Measurements from ENCODE around the gene GIPR.
"Not testable (repeated sequence)": the region's sequence is repeated elsewhere in the genome, so short reads cannot be mapped to it uniquely, and the experiment has no call there.

Gene GIPR

DNA sequence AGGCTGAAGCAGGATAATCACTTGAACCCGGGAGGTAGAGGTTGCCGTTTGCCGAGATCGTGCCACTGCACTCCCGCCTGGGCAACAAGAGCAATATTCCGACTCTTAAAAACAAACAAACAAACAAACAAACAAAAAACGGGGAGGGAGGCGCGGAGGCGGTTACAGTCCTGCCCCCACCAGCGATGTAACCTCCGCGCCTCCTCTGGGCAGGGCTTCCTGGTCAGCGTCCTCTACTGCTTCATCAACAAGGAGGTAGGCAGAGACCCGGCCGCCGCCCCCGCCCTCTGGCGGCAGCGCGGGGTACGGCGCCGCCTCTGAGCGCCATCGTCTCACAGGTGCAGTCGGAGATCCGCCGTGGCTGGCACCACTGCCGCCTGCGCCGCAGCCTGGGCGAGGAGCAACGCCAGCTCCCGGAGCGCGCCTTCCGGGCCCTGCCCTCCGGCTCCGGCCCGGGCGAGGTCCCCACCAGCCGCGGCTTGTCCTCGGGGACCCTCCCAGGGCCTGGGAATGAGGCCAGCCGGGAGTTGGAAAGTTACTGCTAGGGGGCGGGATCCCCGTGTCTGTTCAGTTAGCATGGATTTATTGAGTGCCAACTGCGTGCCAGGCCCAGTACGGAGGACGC is 13.5 kb downstream of the GIPR start:
- intact Hi-C loops (cut with DNase I), result loop anchor here (5.0 kb wide), 1 partner anchor 74 kb away; no protein-coding TSS in a partner anchor
- peak; percentile 78 to 94 (median 88) for DNase-seq

DNA sequence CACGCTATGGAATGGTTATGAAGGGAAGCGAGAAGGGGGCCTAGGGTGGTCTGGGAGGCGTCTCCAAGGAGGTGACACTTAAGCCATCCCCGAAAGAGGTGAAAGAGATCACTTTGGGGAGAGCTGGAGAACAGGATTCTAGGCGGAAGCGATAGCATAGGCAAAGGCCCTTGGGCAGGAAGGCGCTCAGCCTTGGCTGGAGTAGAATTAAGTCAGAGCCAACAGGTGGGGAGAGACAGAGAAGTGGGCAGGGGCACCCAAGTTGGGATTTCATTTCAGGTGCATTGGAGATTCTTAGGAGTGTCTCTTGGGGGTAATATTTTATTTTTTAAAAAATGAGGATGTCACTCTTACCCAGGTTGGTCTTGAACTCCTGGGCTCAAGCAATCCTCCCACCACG is 14.1 kb downstream of the GIPR start:
- DNase-seq, result no peak
- intact Hi-C loops (cut with DNase I), result loop anchor here (5.0 kb wide), 1 partner anchor 75 kb away; no protein-coding TSS in a partner anchor

DNA sequence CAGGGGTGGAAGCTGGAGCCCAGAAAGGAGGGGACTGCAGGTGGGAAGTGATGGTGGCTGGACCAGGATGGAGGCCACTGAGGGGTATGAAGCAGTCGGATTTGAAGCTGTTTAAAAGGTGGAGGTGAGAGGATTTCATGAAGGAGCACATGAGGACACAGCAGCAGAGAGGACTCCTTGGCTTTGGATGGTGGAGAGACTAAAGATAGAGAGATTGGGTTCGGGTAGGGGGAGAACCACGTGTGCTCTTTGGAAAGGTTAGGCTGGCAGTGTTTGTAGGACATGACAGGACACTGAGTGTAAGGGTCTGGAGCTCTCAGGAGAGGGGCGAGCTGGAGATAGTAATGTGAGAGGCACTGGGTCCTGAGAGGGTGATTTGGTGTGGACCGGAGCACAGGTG is 14.9 kb downstream of the GIPR start:
- DNase-seq, result no peak
- intact Hi-C loops (cut with DNase I), result loop anchor here (5.0 kb wide), 1 partner anchor 76 kb away; no protein-coding TSS in a partner anchor

DNA sequence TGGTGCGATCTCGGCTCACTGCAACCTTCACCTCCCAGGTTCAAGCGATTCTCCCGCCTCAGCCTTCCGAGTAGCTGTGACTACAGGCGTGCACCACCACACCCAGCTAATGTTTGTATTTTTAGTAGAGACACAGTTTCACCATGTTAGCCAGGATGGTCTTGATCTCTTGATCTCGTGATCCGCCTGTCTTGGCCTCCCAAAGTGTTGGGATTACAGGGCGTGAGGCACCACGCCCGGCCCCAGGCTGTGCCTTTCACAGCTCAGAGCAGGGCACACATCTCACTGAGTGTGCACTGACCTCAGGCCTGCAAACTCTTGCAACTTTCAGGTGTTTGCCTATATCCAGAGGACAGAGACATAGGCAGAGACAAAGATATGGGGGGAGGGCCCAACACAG is 17.0 kb downstream of the GIPR start:
- intact Hi-C loops (cut with DNase I); DNase-seq: not testable (repeated sequence)

DNA sequence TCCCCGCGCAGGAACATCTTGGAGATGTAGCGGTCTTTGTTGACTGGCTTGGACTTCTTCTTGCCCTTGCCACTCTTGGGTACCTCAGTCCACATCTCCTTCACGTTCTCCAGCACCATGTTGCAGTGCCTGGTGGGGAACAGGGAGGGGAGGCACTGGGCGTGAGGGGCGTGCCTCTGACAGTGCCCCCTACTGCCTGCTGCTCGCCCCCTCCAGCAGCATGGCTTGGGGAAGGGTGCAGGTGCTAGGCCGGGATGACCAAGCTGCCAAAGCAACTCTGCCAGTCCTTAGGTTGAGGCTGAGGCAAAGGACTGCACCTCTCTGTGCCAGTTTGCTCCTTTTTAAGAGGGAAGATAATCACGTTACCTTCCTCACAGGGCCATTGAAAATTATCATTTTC is 19.6 kb downstream of the GIPR start:
- DNase-seq, result no peak
- intact Hi-C loops (cut with DNase I), result no loop called here

DNA sequence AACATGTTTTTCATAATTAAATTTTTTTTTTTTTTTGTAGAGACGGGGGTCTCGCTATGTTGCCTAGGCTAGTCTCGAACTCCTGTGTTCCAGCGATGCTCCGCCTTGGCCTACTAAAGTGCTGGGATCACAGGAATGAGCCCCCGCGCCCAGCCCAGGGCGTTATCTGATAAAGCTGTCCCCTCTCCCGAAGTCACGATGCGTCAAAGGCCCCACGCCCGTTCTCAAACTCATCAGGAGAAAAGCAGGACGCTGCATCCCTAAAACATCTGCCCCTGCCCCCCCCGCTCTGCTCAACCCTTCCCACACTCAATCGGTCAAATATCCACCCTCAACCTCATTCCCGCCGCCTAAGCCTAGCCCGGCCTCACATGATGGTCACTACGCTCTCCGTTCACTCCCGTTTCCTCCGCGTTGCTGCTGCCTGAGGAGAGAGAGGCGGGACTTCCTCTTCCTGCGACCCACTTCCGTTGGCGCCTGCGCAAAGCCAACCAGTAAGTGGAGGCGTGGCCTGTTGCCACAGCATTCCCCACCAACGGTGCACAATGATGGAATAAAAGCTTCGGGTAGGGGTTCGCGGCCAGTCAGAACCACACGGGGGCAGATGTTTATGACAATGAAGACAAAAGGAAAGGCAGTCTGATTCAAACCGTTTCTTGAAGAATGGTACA is 23.6 kb downstream of the GIPR start, which contains the start of gene SNRPD2:
SNRPD2 (minus strand) TSS at position 438 of the 671 bp plus-strand sequence; CDS start at position 373, 65 bp downstream.
- peak; percentile 86 to 98 (median 94) for DNase-seq
- intact Hi-C loops (cut with DNase I), result loop anchor here (5.0 kb wide), 1 partner anchor 109 kb away; the partner anchor contains the start of gene OPA3

DNA sequence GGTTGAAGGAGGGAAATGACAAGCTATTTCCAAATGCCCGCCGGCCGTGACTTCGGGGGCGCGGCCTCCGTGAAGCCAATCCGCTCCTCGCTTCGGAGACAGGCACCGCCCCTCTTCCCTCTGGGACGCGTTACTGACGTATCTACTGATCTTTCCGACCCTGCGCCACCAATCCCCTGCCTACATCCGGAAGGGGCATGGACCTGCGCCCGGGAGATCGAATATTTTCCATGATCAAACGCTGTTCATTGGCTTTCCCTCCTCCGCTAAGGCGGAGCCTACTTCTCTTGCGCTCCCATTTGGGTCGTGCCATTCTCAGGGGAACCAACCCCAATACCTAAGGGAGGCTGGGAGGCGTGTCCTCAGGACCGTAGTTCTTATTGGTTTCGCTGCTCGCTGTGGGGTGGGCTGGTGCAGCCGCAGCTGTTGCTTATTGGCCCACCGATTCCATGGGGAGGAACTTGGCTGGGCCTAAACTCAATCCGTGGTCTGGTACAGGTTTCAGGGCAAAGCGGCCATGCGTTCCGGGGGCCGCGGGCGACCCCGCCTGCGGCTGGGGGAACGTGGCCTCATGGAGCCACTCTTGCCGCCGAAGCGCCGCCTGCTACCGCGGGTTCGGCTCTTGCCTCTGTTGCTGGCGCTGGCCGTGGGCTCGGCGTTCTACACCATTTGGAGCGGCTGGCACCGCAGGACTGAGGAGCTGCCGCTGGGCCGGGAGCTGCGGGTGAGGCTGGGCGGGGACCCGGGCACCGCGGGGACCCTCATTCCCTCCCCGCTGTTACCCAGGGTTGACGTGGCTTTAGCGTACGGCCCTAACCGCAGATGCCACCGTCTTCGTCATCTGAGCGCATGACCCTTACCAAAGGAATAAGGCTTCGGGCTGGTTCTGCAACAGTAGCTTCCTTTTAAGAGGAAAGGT is 24.4 kb downstream of the GIPR start, which contains the start of gene QPCTL:
QPCTL (plus strand) TSS at position 480 of the 919 bp plus-strand sequence; CDS start at position 518, 38 bp downstream.
- DNase-seq, result peak; percentile 90 to 100 (median 98)
- intact Hi-C loops (cut with DNase I), result loop anchor here (5.0 kb wide), 1 partner anchor 110 kb away; the partner anchor contains the start of gene OPA3

DNA sequence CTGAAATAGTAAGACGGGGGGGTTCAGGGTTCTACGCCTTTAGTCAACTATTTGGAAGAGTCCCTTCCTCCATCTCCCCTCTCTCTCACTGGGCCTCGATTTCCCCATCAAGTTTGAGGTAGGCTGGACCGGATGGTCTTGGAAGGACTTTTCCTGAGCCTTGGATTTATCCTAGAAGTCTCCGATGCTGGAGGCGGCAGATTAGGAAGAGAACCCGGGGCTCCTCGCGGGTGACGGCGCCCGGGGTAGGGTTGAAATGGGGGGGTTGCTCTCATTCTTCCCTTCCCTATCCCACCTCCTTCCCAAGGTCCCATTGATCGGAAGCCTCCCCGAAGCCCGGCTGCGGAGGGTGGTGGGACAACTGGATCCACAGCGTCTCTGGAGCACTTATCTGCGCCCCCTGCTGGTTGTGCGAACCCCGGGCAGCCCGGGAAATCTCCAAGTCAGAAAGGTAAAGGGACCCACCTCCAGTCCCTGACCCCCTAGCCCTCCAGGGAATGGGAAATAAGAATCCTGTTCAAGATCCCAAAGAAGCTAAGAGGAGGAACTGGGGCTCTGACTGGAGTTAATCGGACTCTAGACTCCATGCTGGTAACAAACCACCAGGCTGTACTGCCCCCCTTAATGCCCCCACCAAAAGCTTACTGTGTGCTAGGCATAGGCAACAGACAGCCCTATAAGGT is 25.2 kb downstream of the GIPR start:
- DNase-seq, result peak; percentile 67 to 91 (median 84)
- intact Hi-C loops (cut with DNase I), result loop anchor here (5.0 kb wide), 1 partner anchor 111 kb away; the partner anchor contains the start of gene OPA3

DNA sequence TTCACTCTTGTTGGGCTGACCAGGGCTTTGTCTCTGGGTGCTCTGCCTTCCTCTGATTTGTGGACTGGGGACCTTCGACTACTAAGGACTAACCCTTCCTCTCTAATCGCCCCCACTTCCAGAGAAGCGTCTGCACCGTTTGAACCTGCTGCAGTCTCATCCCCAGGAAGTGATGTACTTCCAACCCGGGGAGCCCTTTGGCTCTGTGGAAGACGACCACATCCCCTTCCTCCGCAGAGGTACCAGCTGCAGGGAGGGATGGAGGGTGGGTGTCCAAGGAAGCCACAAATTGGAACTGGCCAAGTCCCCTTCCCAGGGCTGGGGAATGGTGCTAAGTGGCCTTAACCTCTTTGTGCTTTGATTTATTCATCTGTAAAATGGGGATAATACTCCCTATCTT is 33.7 kb downstream of the GIPR start:
- intact Hi-C loops (cut with DNase I), result no loop called here
- no peak for DNase-seq

DNA sequence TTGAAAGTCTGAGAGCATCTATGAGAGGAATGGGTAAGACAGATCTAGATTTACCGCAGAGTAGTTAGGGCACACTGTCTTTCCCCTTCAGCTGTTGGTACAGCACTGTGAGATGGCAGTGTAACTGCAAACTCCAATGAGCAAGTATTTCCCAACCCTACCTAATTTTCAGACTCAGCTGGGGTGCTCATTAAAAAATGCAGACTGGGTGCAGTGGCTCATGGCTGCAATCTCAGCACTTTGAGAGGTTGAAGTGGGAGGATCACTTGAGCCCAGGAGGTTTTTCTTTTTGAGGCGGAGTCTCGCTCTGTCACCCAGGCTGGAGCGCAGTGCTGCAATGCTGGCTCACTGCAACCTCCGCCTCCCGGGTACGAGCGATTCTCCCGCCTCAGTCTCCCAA is 37.1 kb downstream of the GIPR start:
- DNase-seq, result no peak
- intact Hi-C loops (cut with DNase I), result no loop called here

DNA sequence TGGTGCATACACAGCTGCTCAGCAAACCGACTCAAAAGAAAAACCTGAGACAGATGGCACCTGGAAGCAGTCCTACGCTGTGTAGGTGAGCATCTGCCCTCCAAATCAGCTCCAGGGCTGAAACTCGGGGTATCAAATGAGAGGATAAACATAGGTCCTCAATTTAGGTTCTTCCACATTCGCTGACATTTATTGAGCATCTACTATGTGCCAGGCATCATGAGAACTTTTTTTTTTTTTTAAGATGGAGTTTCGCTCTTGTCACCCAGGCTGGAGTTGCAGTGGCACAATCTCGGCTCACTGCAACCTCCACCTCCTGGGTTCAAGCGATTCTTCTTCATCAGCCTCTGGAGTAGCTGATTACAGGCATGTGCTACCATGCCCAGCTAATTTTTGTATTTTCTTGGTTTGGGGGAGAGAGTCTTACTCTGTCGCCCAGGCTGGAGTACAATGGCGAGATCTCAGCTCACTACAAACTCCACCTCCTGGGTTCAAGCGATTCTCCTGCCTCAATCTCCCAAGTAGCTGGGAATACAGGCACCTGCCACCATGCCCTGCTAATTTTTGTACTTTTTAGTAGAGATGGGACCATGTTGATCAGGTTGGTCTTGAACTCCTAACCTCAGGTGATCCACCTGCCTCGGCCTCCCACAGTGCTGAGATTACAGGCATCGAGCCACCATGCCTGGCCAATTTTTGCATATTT is 37.8 kb downstream of the GIPR start:
- intact Hi-C loops (cut with DNase I), result no loop called here
- DNase-seq, result no peak

DNA sequence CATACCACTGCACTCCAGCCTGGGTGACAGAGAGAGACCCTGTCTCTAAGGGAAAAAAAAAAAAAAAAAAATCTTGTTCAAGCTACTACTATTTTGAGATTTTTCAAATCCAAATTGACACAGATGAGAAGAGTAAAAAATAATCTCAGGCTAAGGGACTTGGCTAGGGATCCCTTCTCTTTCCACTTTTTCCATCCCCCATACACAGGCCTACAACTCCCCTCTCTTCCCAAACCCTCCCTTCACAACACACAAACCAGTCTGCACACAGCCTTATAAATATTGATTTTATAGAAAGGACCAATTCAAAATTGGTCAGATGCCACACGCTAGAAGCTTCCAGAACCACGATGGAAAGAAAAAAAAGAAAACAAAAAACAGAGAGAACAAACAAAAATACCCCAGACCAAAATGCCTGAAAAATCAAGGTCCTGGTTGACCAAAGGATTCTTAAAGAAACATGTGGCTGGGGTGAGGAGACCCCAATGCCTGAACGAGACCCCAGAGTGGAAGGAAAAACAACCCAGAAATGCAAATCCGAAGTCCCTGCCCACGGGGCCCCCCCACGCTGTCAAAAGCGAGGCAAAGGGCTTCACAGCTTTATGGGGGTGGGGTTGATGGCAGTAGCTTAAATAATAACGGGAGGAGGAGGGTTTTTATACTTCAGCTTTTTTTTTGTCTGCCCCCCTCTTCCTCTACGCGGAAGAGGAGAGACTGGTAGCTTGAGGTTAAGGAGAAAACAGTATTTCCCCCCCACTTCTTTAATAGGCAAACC is 42.5 kb downstream of the GIPR start:
- DNase-seq, result peak in 21 of 42 donors; percentile 17 to 69 (median 48)
- intact Hi-C loops (cut with DNase I), result no loop called here

DNA sequence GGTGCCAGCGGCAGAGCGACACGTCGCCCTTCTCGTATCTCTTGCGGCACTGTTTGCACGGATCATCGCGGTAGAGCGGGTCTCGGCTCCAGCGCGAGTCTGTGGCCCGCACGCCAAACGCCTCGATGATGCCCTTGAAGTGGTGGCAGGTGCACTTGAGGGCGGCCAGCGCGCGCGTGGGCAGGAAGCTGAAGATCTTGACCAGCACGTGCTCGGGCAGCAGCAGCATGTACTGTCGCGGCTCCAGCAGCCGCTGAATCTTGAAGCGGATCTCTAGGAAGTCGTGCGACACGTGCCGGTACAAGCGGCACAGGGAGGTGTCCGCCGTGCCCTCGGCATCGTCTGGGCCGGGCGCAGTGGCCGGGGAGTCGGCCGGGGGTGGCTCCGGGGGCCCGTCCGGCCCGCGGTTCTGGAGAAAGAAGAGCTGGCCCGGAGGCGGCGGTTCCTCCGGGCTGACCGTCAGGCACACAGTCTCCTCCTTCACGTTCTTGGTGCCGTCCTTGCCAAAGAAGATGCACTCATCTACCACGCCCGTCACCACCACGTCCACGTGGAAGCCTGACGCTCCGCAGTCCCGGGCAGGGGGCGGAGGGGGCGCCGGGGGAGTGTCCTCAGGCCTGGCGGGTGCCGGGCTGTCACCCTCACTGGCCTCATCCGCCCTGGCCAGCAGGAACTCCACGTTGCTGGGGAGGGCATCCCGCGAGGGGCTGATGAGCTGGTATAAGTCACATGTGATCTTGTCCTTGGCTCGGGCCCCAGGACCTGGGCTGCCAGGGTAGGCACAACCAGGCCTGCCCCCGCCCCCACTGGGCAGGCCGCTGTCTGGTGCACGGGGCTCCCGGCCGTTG is 44.1 kb downstream of the GIPR start:
- DNase-seq, result no peak
- intact Hi-C loops (cut with DNase I), result no loop called here

DNA sequence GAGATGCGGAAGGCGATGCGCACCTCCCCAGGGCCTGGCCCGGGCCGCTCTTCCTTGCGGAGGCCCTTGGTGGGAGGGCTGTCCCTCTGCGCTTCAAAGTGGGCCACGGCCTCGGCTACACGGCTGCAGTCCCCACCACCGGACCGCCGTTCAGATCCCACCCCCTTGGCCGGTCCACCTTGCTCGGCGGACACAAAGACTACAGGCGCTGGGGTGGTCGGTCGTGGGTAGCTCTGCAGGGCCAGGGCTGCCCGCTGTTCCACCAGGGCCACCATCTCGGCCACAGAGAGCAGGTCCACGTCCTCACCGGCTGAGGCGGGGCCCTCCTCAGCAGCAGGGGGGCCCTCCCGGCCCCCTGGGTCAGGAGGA is 44.7 kb downstream of the GIPR start:
- intact Hi-C loops (cut with DNase I), result no loop called here

DNA sequence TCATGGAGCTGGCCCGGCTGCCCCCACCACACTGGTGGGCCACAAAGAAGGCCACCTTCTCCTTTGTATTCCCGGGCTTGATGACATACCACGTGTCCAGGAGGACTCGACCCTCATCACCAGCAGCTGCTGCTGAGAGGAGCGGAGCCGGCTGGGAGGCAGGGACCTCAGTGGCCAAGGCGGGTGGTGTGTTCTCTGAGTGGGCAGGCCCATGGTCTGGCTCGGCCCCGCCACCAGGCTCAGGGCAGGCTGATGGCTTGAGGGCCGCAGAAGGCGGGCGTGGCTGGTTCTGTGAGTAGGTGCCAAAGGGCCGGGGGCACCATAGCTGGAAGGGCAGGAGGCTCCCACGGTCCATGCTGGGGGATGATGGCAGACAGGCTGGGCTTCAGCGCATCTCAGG is 45.1 kb downstream of the GIPR start:
- intact Hi-C loops (cut with DNase I), result no loop called here
- no peak for DNase-seq

More for the DNA sequence above, 44.7 kb downstream of the GIPR start:
- DNase-seq, result no peak

DNA sequence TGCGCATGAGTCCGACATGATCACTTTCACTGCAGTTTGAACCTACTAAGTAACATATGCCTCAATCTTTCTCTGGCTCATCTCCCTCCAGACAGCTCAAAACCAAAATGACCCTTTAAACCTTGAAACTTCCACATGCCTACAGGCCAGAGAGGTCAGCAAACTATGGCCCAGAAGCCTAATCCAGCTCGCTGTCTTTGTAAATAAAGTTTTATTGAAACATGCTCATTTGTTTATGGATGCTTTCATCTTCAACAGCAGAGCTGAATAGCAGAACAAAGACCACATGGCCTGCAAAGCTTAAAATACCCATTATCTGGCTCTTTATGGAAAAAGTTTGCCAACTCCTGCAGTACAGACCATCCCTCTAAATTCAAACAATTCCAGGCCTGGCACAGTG is 47.1 kb downstream of the GIPR start:
- intact Hi-C loops (cut with DNase I), result no loop called here
- no peak for DNase-seq

Measured in head of caudate nucleus (tissue), 42 donors.